HG03025 (cell line): Measurements from ENCODE around the gene UCHL3.

Experiments used
- ATAC-seq: cut with Tn5 transposase; IDR thresholded peaks from one replicate; pipeline ENCODE4 v1.9.1; 2021; ENCODE audit warnings: mild to moderate bottlenecking, moderate library complexity; ENCODE audit not compliant: unreplicated experiment, low FRiP score

The UCHL3 gene

DNA sequence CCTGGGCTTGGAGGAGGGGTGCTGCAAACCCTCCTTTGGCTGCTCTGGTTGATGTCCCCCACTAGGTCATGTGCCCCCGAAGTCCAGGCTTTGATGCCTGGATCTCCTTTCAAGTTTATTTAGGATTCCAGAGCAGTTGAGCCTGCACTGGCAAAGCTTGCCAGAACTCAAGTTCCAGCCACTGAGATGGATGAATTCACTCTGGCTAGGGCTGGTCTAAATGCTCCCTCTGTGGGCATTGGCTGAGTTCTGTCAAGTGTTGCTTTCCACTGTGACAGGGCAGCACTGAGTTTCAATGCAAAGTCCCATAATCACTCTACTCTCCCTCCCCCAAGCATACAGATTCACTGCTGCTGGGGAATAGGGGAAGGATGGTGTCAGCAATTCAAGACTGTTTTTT lies 68.7 kb downstream of the UCHL3 start:
- ATAC-seq, result no peak

DNA sequence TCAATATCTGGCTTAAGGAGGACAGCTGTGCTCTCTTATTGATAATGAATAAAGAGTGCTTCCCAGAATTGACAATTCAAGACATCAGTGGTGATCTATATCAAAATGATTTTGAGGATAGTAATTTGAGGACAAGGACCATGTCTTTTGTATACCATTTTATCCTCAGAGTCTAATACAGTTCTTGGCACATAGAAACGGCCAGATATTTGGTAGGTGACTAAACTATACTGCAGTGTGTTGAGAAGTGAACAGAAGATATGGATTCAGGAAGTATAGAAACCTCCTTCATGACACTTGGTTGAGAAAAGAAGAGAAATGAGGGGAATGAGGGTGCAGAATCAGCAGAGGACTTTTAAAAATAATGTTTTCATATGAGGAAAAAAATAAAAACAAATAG lies 70.4 kb downstream of the UCHL3 start:
- ATAC-seq, result no peak

DNA sequence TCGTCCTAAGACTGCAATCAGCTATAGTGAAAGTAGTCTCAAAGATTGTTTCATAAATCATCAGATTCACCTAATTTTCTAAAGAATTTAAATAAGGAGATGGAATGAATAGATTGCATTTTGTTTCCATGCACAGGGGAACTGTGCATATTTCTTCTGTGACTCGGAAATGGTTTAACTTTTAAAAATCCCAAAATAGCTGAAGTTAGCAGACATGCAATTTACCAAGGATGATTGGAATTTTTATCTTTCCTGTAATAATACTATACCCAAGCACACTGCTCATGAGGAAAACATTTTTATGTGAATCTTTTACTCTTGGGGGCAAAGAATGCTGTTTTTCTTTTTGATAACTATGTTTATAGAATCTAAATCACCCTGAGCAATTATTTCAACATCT lies 71.6 kb downstream of the UCHL3 start:
- ATAC-seq, result no peak

DNA sequence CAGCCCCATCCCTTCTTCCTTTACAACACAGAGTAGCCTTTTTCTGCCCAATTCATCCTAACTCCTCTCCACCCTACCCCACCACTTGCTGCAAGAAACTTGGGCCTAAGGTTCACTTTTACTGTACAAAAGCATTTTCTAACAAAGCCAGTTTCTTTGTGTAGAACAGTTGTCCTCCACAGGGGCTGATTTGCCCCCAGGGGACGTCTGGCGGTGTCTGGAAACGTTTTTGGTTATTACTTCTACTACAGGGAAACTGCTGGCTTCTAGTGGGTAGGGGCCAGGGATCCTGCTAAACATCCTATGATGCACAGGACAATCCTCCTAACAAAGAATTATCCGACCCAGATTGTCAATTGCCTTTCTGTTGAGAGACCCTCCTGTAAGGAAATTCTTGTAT lies 79.2 kb downstream of the UCHL3 start:
- no peak for ATAC-seq

DNA sequence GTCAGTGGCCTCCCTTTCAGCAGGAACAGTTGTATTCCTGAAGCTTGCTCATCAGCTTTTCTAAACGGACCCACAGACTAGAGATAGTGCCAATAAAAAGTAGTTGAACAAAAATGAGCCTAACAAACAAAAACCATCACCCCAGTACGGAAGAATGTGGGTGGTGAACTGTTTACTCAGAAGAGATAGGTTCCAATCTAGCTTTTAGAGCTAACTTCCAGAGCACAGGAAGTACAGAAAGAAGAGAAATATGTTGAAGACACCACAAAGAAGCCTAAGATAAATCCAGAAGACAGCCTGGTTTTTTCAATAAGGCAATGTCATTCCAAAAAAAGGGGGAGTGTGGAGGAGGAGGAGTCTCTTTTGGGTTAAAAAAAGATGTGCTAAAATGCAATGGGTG lies 83.7 kb downstream of the UCHL3 start:
- ATAC-seq, result no peak

DNA sequence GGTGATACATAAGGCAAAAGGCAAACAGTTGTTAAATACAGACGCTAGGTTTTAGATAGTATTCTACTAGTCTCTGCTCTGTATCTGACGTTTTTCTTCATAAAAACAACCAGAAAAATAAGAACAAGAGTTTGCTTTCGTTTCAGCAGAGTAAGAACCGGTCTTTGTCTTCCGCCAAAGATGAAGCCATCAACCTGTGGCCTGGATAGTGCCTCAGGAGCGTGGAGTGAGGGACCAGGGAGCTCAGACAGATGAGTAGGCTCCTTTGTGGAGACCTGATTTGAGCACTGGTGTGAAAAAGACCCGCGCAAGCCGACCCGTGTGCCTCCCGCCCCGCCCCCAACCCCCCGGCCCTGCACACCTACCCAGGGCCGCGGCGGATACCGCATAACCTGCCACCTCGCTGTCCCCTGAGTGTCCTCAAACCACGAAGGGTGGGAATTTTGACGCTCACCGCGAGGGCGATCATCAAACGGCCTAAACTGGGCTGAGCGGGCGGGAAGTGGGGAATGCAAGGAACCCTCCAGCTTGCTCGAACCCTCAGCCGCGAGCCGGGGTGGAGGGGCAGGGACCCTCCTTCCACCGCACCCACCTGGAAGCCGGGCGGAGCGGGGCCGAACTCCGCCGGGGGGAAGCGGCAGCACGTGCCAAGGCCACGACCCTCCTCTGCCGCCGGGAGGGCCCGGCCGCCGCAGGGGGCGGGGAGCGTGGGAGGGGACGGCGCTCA lies 85.7 kb downstream of the UCHL3 start:
- peak; percentile 11 for ATAC-seq

DNA sequence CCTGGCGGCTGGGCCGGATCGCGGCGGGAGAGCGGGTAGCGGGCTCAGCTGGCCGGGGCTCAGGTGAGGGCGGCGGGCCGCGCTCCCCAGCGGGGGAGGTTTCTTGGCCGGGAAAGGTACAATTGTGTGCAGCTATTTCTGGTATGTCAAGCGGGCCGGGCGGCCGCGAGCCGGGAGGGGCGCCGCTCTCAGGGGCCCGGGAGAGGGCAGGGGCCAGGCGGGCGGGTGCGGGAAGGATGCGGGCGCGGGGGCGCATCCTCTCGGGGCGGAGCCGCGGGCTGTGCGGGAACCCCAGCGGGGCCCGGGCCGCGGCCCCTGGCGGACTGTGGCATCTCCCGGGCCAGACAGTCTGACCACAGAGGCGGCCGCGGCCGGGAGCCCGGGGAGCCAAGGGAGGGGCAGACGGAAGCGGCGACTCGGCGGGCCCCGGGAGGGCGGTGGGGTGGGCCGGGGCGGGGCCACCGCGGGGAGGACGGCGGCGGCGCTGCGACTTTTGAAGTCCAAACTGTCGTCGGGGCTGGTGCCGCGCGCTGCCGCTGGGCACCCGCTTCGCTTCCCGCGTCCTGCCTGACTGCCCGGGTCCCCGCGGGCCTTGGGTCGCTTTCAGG lies 86.3 kb downstream of the UCHL3 start, which contains the start of gene LMO7:
LMO7 (plus strand) TSS at position 503 of the 608 bp plus-strand sequence. CDS start 328 bp downstream, outside the sequence.
- ATAC-seq, result peak; percentile 62

DNA sequence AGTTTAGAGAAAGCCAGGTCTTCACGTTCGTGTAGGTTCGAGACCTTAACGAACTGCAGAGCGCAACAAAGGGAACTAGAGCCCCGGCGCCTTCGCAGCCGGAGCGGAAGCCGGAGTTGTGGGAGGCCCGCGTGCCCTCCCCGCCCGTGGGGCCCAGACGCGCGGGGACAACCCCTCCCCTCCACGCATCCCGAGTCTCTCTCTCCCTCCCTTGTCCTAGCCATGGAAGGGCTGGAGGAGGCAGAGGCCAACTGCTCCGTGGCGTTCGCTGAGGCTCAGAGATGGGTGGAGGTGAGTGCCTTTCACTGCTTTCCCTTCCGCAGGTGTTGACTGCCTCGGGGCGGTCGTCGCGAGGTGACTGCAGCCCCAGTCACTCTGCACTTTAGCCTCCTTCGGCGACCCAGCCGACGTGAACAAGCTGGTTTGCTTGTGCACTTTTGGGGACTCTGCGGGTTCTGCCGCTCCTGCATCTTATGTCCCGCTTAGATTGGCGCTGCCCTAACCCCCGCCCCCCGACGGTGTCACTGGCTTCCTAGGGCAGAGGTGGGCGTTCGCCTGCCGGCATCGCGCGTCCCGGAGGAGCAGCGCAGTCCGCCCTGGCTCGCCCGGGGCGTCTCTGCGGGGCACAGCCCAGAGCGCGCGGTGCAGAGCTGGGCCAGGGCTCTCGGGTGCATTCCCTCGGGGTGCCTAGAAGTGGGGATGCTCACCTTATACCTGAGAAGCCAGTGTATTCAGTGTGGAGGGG lies 87.0 kb downstream of the UCHL3 start:
- peak; percentile 44 for ATAC-seq

DNA sequence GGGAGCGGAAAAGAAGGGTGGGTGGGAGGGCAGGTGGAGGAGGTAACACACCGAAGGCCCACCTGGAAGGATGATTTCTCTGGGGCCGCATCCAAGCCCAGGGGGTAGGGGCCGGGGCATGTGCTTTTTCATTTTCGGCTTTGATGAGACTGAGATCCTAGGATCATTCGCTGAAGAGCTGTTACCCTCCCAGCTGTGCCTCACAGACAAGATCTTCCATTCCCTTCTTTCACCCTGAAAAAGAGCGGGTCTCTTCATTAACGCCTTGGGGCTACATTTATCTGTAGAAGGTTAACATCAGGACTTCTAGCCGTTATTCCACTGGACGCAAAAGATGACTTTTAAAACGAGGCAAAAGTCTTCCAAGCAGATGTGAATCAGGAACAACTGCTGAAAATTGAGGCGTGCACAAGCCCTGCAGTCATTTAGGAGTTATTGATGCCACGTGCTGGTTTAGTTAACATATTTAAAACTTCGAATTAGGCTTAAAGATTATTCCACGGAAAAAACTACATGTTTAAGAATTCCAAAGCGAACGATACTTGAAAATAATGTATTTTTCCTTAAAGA lies 87.7 kb downstream of the UCHL3 start:
- ATAC-seq, result no peak

DNA sequence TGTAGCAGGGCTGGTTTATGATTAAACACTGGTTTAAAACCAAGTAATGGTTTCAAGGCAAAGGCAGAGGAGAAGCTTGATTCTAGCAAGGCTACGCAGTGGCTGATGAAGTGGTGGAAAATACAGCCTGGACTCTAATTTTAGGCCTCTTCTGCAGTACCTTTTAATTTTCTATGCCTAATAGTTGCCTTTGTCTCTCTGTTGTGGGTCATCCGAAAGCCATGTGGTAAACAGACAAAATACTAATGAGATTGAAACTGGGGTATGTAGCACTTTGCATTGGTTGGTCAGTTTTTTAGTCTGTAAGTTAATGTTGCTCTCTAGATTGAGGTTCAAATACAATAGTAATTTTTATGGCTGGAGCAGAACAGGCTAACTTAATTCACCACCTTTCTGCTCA lies 89.9 kb downstream of the UCHL3 start:
- no peak for ATAC-seq

DNA sequence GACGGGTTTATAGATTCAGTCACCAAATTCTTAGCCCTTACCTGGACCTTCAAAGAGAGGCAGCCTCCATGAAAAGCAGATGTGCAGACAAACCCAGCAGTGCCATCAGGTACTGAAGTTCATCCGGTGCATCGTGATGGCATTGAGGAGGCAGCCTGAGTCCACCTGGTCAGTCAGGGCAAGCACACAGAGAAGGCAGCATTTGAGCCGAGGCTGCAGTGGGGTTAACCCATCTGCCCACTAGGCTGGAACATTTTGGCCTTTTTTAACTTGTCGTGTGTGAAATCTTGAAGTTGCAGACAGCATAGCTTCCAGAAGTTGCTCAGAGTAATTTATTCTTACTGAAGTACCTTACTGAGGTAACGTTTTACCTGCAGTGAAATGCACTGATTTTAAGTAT lies 91.4 kb downstream of the UCHL3 start:
- no peak for ATAC-seq

DNA sequence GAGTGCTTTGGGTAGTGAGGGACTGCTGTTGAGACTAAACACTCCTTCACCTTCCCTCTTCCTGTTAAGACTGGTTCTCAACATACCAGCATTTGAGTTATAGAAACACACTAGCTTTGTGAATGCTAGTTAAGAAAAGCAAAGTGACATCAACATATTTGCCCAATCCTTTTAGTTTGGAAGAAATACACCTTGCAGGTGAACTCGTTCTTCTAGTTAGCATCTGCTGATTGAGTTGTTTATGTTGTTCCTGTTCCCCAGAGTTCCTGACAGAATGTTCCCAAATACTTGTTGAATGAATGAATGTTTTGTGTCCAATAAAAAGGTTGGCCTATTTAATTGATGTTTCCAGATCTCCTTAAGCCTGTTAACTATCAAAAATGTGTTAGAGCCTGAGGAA lies 93.6 kb downstream of the UCHL3 start:
- no peak for ATAC-seq

DNA sequence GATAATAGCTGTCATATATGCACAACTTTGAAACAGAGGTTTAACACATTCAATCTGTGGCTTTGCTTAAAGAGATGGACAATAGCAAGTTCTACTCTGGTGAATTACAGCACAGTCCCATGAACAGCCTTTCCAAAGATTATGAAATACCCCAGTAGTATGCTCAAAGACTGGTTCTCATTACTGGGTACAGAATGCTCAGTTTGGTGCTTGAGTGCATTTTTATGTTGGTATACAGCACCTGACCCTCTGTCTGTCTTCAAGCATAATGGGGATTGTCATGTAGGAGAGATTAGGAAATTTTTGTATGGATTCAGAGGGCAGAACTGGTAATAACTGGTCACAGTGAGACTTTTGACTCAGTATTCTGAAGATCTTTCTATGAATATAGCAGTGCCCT lies 94.1 kb downstream of the UCHL3 start:
- ATAC-seq, result no peak

DNA sequence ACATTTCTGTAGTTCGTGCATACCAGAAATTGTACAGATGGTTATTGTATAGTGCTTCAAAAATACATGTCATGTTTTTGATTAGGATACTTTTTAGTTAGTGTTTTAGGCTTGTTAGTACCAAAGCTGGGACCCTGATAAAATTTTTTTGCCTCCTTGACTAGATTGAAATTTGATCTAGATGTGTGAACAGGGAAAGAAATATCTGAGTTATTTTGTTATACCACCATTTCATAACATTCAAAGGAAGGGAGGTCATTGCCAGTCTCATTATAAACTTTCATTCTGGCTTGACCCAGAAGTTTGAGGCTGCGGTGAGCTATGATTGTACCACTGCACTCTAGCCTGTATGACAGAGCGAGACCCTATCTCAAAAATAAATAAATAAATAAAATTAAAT lies 95.5 kb downstream of the UCHL3 start:
- ATAC-seq, result no peak

DNA sequence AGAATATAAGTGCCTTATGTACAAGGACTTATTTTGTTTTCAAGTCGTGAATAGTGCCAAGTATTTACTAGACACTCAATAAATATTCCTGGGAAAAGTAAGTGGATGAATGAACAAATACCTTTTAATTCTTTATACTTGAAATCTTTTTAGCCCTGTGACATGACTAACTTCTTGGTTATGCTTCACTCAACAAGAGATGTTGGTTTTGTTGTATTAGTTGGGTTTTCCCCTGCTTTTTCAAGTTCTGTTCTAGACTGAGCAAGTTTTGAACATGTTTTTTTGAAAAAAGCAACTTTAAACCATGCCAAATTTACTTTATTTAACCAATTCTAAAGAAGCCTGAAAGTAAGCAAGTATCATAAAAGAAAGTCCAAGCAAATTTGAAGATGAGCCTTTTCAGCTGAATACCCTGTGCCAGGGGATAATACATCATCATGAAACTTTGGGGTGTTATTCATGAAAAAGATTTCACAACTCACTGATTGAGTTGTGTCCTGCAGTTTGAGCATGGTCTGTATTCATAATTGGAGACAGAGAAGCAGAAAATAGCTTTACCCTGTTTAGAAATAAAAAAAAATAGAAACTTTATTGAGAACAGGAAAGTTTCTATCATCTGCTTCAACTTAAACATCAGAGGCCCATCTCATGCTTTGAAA lies 97.7 kb downstream of the UCHL3 start:
- ATAC-seq, result peak; percentile 72

DNA sequence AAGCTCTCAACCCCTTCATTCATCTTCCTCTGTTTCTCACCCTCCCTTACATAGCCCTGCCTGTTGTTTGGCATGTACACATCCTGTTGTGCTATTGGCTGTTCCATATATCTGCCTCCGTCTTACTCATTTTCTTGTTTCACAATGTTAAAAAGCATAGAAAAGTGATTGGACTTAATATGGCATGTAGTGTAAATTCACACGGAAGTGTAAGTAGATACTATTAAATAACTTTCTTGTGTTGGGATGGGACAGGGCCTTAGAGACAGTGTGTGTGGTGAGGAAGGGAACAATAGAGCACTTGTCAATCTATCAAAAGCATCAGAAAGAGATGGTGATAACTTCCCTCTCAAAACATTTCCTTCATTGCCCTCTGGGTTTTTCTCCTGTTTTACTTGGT lies 98.9 kb downstream of the UCHL3 start:
- no peak for ATAC-seq

DNA sequence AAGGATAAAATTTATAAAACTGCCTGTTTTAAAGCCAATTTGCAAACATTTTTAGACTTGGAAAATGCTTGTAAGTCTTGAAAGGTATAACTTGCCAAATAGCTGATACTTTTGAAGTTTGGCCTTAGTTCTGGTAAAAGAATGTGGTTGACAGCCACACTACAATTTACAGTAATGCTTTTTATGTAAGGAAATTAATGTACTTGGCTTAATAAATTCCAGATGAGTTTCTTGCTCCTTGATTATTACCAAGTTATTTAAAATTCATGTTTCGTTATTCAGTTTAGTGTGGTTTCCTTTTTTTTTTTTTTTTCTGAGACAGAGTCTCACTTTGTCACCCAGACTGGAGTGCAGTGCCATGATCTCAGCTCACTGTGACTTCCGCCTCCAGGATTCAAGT lies 101.4 kb downstream of the UCHL3 start:
- no peak for ATAC-seq

DNA sequence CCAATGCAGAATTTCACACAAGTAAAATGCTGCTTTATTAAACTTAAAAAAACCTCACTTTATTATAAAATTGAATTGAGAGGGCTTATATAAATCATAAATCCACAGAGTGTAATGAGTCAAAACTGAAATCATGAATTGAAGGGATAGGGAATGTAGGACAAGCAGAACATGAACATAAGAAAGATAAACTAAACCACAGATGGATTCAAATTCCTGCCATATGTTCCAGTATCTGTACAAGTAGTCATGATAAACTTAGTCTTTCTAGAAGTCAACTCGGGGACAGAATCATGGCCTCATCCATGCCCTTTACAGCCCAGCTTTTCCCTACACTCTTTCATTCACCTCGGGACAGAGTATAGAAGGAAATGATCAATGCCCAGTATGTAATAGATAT lies 103.1 kb downstream of the UCHL3 start:
- ATAC-seq, result no peak
